Measurements from ENCODE around the gene GALNTL6.

Gene GALNTL6

GRCh38 chr4:171857302-171858012 is 44.3 kb downstream of the GALNTL6 start:
- FAIRE-seq = no peak
- no peak for DNase-seq (ENCODE audit: insufficient read length, low spot score)
- TF ChIP-seq TAF1 (IDR thresholded peaks at IDR 0.05; ENCODE audit: low read depth, low read length) (no peak), POLR2AphosphoS5 (IDR thresholded peaks at IDR 0.05; ENCODE audit: low read depth, low read length) (no peak), POLR2A (IDR thresholded peaks at IDR 0.05; ENCODE audit: low read depth, low read length) (no peak), POU2F2 (IDR thresholded peaks at IDR 0.05; ENCODE audit: low read depth, low read length) (no peak), SPI1 (IDR thresholded peaks at IDR 0.05; ENCODE audit: low read depth, low read length) (no peak), PAX5 (IDR thresholded peaks at IDR 0.05; ENCODE audit: insufficient read depth, low read length, severe bottlenecking) (no peak)

- FAIRE-seq = no peak
- TF ChIP-seq POLR2AphosphoS5 (IDR thresholded peaks at IDR 0.05; ENCODE audit: low read depth, low read length) (no peak), TAF1 (IDR thresholded peaks at IDR 0.05; ENCODE audit: low read depth, low read length) (no peak), SPI1 (IDR thresholded peaks at IDR 0.05; ENCODE audit: low read depth, low read length) (no peak), POU2F2 (IDR thresholded peaks at IDR 0.05; ENCODE audit: low read depth, low read length) (no peak), PAX5 (IDR thresholded peaks at IDR 0.05; ENCODE audit: insufficient read depth, low read length, severe bottlenecking) (no peak), POLR2A (IDR thresholded peaks at IDR 0.05; ENCODE audit: low read depth, low read length) (no peak)
- no peak for DNase-seq (ENCODE audit: insufficient read length, low spot score)
These were observed 62.1 kb downstream of the GALNTL6 start for GRCh38 chr4:171875291-171875690.

- DNase-seq (ENCODE audit: insufficient read length, low spot score) (no peak), FAIRE-seq (no peak)
- TF ChIP-seq POLR2AphosphoS5 (IDR thresholded peaks at IDR 0.05; ENCODE audit: low read depth, low read length) (no peak), SPI1 (IDR thresholded peaks at IDR 0.05; ENCODE audit: low read depth, low read length) (no peak), TAF1 (IDR thresholded peaks at IDR 0.05; ENCODE audit: low read depth, low read length) (no peak), PAX5 (IDR thresholded peaks at IDR 0.05; ENCODE audit: insufficient read depth, low read length, severe bottlenecking) (no peak), POU2F2 (IDR thresholded peaks at IDR 0.05; ENCODE audit: low read depth, low read length) (no peak), POLR2A (IDR thresholded peaks at IDR 0.05; ENCODE audit: low read depth, low read length) (no peak)
These were observed 63.4 kb downstream of the GALNTL6 start for GRCh38 chr4:171876636-171877035.

GRCh38 chr4:171880136-171880535 is 66.9 kb downstream of the GALNTL6 start:
- FAIRE-seq = no peak
- TF ChIP-seq POLR2AphosphoS5 (IDR thresholded peaks at IDR 0.05; ENCODE audit: low read depth, low read length) (no peak), SPI1 (IDR thresholded peaks at IDR 0.05; ENCODE audit: low read depth, low read length) (no peak), POLR2A (IDR thresholded peaks at IDR 0.05; ENCODE audit: low read depth, low read length) (no peak), PAX5 (IDR thresholded peaks at IDR 0.05; ENCODE audit: insufficient read depth, low read length, severe bottlenecking) (no peak), POU2F2 (IDR thresholded peaks at IDR 0.05; ENCODE audit: low read depth, low read length) (no peak), TAF1 (IDR thresholded peaks at IDR 0.05; ENCODE audit: low read depth, low read length) (no peak)
- DNase-seq (ENCODE audit: insufficient read length, low spot score) = no peak

GRCh38 chr4:171889681-171890080 is 76.5 kb downstream of the GALNTL6 start:
- FAIRE-seq (no peak), DNase-seq (ENCODE audit: insufficient read length, low spot score) (no peak)
- TF ChIP-seq SPI1 (IDR thresholded peaks at IDR 0.05; ENCODE audit: low read depth, low read length) = no peak
- no peak for TF ChIP-seq PAX5 (IDR thresholded peaks at IDR 0.05; ENCODE audit: insufficient read depth, low read length, severe bottlenecking)

GRCh38 chr4:171891038-171891437 is 77.8 kb downstream of the GALNTL6 start:
- no peak for FAIRE-seq
- DNase-seq (ENCODE audit: insufficient read length, low spot score) = no peak
- no peak for TF ChIP-seq POLR2AphosphoS5 (IDR thresholded peaks at IDR 0.05; ENCODE audit: low read depth, low read length)
- no peak for TF ChIP-seq POU2F2 (IDR thresholded peaks at IDR 0.05; ENCODE audit: low read depth, low read length)
- no peak for TF ChIP-seq TAF1 (IDR thresholded peaks at IDR 0.05; ENCODE audit: low read depth, low read length)
- TF ChIP-seq POLR2A (IDR thresholded peaks at IDR 0.05; ENCODE audit: low read depth, low read length) = no peak
- no peak for TF ChIP-seq SPI1 (IDR thresholded peaks at IDR 0.05; ENCODE audit: low read depth, low read length)
- no peak for TF ChIP-seq PAX5 (IDR thresholded peaks at IDR 0.05; ENCODE audit: insufficient read depth, low read length, severe bottlenecking)

- FAIRE-seq = no peak
- no peak for TF ChIP-seq POLR2AphosphoS5 (IDR thresholded peaks at IDR 0.05; ENCODE audit: low read depth, low read length)
- no peak for TF ChIP-seq PAX5 (IDR thresholded peaks at IDR 0.05; ENCODE audit: insufficient read depth, low read length, severe bottlenecking)
- TF ChIP-seq SPI1 (IDR thresholded peaks at IDR 0.05; ENCODE audit: low read depth, low read length) = no peak
- no peak for TF ChIP-seq TAF1 (IDR thresholded peaks at IDR 0.05; ENCODE audit: low read depth, low read length)
- TF ChIP-seq POU2F2 (IDR thresholded peaks at IDR 0.05; ENCODE audit: low read depth, low read length) = no peak
- DNase-seq (ENCODE audit: insufficient read length, low spot score) = no peak
These were observed 83.2 kb downstream of the GALNTL6 start for GRCh38 chr4:171896426-171896825.

- DNase-seq (ENCODE audit: insufficient read length, low spot score) (no peak), FAIRE-seq (no peak)
- no peak for TF ChIP-seq POLR2AphosphoS5 (IDR thresholded peaks at IDR 0.05; ENCODE audit: low read depth, low read length)
- peak; percentile 61 for TF ChIP-seq SPI1 (IDR thresholded peaks at IDR 0.05; ENCODE audit: low read depth, low read length)
These were observed 106.1 kb downstream of the GALNTL6 start for GRCh38 chr4:171919314-171919713.

- DNase-seq (ENCODE audit: insufficient read length, low spot score) = no peak
- FAIRE-seq = no peak
- TF ChIP-seq POLR2AphosphoS5 (IDR thresholded peaks at IDR 0.05; ENCODE audit: low read depth, low read length) = no peak
- TF ChIP-seq POU2F2 (IDR thresholded peaks at IDR 0.05; ENCODE audit: low read depth, low read length) = no peak
- TF ChIP-seq TAF1 (IDR thresholded peaks at IDR 0.05; ENCODE audit: low read depth, low read length) = no peak
- TF ChIP-seq POLR2A (IDR thresholded peaks at IDR 0.05; ENCODE audit: low read depth, low read length) = no peak
These were observed 107.7 kb downstream of the GALNTL6 start for GRCh38 chr4:171920901-171921300.

GRCh38 chr4:171924746-171925376 is 111.7 kb downstream of the GALNTL6 start:
- FAIRE-seq (no peak), DNase-seq (ENCODE audit: insufficient read length, low spot score) (no peak)
- TF ChIP-seq TAF1 (IDR thresholded peaks at IDR 0.05; ENCODE audit: low read depth, low read length) (no peak), SPI1 (IDR thresholded peaks at IDR 0.05; ENCODE audit: low read depth, low read length) (no peak), PAX5 (IDR thresholded peaks at IDR 0.05; ENCODE audit: insufficient read depth, low read length, severe bottlenecking) (no peak), POLR2A (IDR thresholded peaks at IDR 0.05; ENCODE audit: low read depth, low read length) (no peak), POU2F2 (IDR thresholded peaks at IDR 0.05; ENCODE audit: low read depth, low read length) (no peak), POLR2AphosphoS5 (IDR thresholded peaks at IDR 0.05; ENCODE audit: low read depth, low read length) (no peak)
